Measurements from ENCODE around the gene HAUS3.

The HAUS3 gene

GRCh38 chr4:2266181-2266580, 24.3 kb upstream of the HAUS3 start:
- H3K9ac ChIP-seq (ENCODE audit: low read depth, low read length), result no peak overlapping the region
- TF ChIP-seq CTCF (IDR thresholded peaks at IDR 0.05; ENCODE audit: borderline replicate concordance, extremely low read depth, low read length, poor library complexity, severe bottlenecking) (no peak), EZH2 (IDR thresholded peaks at IDR 0.05; ENCODE audit: borderline replicate concordance, low read depth, low read length, severe bottlenecking) (no peak)
- H3K27me3 ChIP-seq (ENCODE audit: insufficient read depth, low read length, poor library complexity), result no peaks in the 10 kb centered on the region
- no peaks in the 10 kb centered on the region for H3K9me3 ChIP-seq (ENCODE audit: insufficient read depth, low read length, severe bottlenecking)
- H3K27ac ChIP-seq (ENCODE audit: low read length), result no peak overlapping the region
- no peak overlapping the region for H3K4me2 ChIP-seq (ENCODE audit: insufficient read depth, low read length)
- H3K4me1 ChIP-seq (ENCODE audit: insufficient read depth, low read length), result peaks cover 16% of the 10 kb centered on the region
- DNase-seq (no peak), ATAC-seq (ENCODE audit: insufficient read depth, low read depth) (no peak)
- no peak overlapping the region for H3K4me3 ChIP-seq (ENCODE audit: low read depth in 1 of 2, low read length in 2 of 2)
- H2AFZ ChIP-seq (ENCODE audit: low read depth, low read length), result no peak overlapping the region
- peaks cover 3% of the 10 kb centered on the region for H3K79me2 ChIP-seq (ENCODE audit: insufficient read depth, low read length)
- H4K20me1 ChIP-seq (ENCODE audit: insufficient read depth, low read length), result 0 out of 2 replicates have a peak, but pooled peaks cover under 1% of the 10 kb centered on the region
- H3K36me3 ChIP-seq (ENCODE audit: insufficient read depth, low read length), result no peaks in the 10 kb centered on the region

DNA sequence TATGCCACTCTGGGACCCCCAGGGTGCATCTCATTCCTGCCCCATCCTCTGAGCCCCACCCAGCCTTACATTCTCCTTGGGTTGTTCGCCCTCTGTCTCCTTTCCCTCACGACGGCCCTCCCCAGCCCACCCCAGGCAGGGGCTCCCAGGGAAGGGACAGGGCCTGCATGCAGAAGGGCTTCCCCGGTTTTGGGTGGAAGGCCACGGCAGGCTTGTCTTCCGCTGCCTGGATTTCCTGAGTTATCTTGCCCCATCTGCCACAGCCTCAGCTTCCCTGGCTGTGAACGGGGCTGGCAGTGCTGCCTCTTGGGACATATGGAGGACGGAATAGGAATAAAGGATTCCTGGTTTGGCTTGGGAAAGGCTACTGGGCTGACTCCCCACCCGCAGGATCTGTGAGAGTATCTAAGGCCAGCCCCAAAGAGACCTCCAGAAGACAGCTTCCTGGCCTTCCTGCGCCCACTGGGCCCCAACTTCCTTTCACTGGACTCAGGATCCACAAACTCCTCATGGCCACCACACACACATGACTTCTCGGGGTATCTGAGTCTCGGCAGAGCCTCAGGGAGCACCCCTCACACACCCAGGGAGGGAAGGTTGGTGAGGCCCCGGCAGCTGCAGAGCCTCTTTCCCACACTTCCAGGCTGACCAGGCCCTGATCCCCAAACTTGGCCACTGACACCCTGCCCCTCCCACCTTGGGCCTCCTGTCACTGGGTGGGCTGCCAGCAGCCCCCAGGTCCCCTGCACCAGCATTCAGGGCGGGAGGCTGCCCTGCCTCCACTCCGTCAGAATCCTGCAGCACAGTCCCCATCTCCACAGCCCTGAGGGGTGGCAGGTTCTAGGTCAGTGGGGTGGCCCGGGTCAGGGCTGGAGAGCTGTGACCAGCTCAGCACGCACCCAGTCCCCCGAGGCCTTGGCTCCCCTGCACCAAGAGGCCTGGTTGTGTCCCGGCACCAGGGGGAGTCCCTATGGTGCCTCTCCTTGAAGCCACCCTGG, 23.5 kb upstream of the HAUS3 start:
- peaks cover 5% of the 10 kb centered on the region; the same call in 1 of the 2 replicates for H4K20me1 ChIP-seq (ENCODE audit: insufficient read depth, low read length)
- no peak overlapping the region for H3K27ac ChIP-seq (ENCODE audit: low read length)
- no peak overlapping the region for H3K4me3 ChIP-seq (ENCODE audit: low read depth in 1 of 2, low read length in 2 of 2)
- peaks cover 11% of the 10 kb centered on the region for H3K79me2 ChIP-seq (ENCODE audit: insufficient read depth, low read length)
- ATAC-seq (ENCODE audit: insufficient read depth, low read depth), result no peak
- no peak overlapping the region for H3K9ac ChIP-seq (ENCODE audit: low read depth, low read length)
- no peak for DNase-seq
- H3K4me2 ChIP-seq (ENCODE audit: insufficient read depth, low read length), result no peak overlapping the region
- no peak for TF ChIP-seq CTCF (IDR thresholded peaks at IDR 0.05; ENCODE audit: borderline replicate concordance, extremely low read depth, low read length, poor library complexity, severe bottlenecking)
- peaks cover 1% of the 10 kb centered on the region; the same call in 1 of the 2 replicates for H3K36me3 ChIP-seq (ENCODE audit: insufficient read depth, low read length)
- no peak overlapping the region for H2AFZ ChIP-seq (ENCODE audit: low read depth, low read length)
- H3K9me3 ChIP-seq (ENCODE audit: insufficient read depth, low read length, severe bottlenecking), result no peaks in the 10 kb centered on the region
- H3K4me1 ChIP-seq (ENCODE audit: insufficient read depth, low read length), result peaks cover 24% of the 10 kb centered on the region
- no peaks in the 10 kb centered on the region for H3K27me3 ChIP-seq (ENCODE audit: insufficient read depth, low read length, poor library complexity)

DNA sequence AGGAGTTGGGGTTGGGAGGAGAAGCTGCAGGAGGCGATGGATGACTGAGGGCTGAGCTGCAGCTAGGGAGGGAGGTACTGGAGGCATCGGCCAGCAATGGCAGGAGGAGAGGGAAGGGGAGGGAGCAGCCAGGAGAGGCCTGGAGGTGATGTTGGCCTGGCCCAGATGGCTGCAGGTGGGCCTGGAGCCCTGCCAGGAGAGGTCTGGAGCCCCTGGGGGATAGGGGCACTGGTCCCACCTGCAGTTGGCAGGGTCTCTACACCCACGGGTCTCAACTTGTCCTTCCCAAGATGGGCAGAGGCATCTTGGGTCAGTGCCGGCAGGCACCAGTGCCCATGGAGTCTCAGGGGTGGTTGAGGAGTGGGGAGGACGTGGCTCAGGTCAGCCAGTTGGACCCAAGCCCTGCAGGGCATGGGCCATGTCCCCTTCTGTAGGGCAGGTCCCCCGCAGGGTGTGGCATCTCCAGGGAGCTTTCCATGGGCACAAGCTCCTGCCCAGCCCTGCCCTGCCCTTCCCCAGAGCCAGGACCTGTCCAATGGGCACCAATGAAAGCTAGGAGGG, 22.6 kb upstream of the HAUS3 start:
- Histone ChIP-seq H4K20me1 (ENCODE audit: insufficient read depth, low read length) (peaks cover 14% of the 10 kb centered on the region), H3K4me3 (ENCODE audit: low read depth in 1 of 2, low read length in 2 of 2) (no peak overlapping the region), H3K79me2 (ENCODE audit: insufficient read depth, low read length) (peaks cover 19% of the 10 kb centered on the region), H3K36me3 (ENCODE audit: insufficient read depth, low read length) (peaks cover 9% of the 10 kb centered on the region), H3K27me3 (ENCODE audit: insufficient read depth, low read length, poor library complexity) (no peaks in the 10 kb centered on the region), H2AFZ (ENCODE audit: low read depth, low read length) (no peak overlapping the region), H3K9me3 (ENCODE audit: insufficient read depth, low read length, severe bottlenecking) (no peaks in the 10 kb centered on the region), H3K27ac (ENCODE audit: low read length) (no peak overlapping the region), H3K4me1 (ENCODE audit: insufficient read depth, low read length) (peaks cover 32% of the 10 kb centered on the region), H3K4me2 (ENCODE audit: insufficient read depth, low read length) (no peak overlapping the region), H3K9ac (ENCODE audit: low read depth, low read length) (no peak overlapping the region)
- DNase-seq, result no peak
- TF ChIP-seq EZH2 (IDR thresholded peaks at IDR 0.05; ENCODE audit: borderline replicate concordance, low read depth, low read length, severe bottlenecking) (no peak), CTCF (IDR thresholded peaks at IDR 0.05; ENCODE audit: borderline replicate concordance, extremely low read depth, low read length, poor library complexity, severe bottlenecking) (no peak)
- ATAC-seq (ENCODE audit: insufficient read depth, low read depth), result no peak
